Endodermal cell (in vitro differentiated cells): ENCODE data around the gene UNC13A. TPM values are rescaled to one million over a fixed set of nuclear protein-coding genes. Genes with fewer than 3 reads are reported as not detected.

Source experiments
- DNase-seq: peaks from one replicate; pipeline ENCODE4 v3.0.0-alpha.2; 2017
- H3K27ac ChIP-seq: 2 replicates; pipeline ENCODE4 v1.5.1; 2013; ENCODE audit warnings: mild to moderate bottlenecking, low read depth, low read length, moderate library complexity
- H3K27me3 ChIP-seq: 2 replicates; pipeline ENCODE4 v1.6.1; 2013; ENCODE audit warnings: mild to moderate bottlenecking, low read length, moderate library complexity; ENCODE audit not compliant: insufficient read depth, control insufficient read depth, poor library complexity, severe bottlenecking
- H3K36me3 ChIP-seq: 2 replicates; pipeline ENCODE4 v1.7.0; 2013; ENCODE audit warnings: mild to moderate bottlenecking, low read length, moderate library complexity; ENCODE audit not compliant: control insufficient read depth, insufficient read depth
- H3K4me1 ChIP-seq: one replicate; pipeline ENCODE4 v1.7.0; 2013; ENCODE audit warnings: low read length; ENCODE audit not compliant: control insufficient read depth, insufficient read depth
- H3K4me3 ChIP-seq: 2 replicates; pipeline ENCODE4 v1.5.1; 2013; ENCODE audit warnings: mild to moderate bottlenecking, low read length, moderate library complexity
- H3K9ac ChIP-seq: 2 replicates; pipeline ENCODE4 v1.6.1; 2013; ENCODE audit warnings: mild to moderate bottlenecking, low read length, moderate library complexity; ENCODE audit not compliant: poor library complexity, severe bottlenecking; ENCODE audit errors: extremely low read depth
- H3K9me3 ChIP-seq: 2 replicates; pipeline ENCODE4 v1.6.1; 2013; ENCODE audit warnings: mild to moderate bottlenecking, low read length, moderate library complexity; ENCODE audit not compliant: control insufficient read depth
- H3K27ac Mint-ChIP-seq: 2 replicates; pipeline ENCODE4 v1.8.0; 2020; ENCODE audit warnings: mixed read lengths
- H3K27me3 Mint-ChIP-seq: 2 replicates; pipeline ENCODE4 v1.8.0; 2021; ENCODE audit warnings: mild to moderate bottlenecking, mixed read lengths; ENCODE audit not compliant: insufficient read depth
- H3K36me3 Mint-ChIP-seq: 2 replicates; pipeline ENCODE4 v1.8.0; 2020; ENCODE audit warnings: low read depth, mixed read lengths
- H3K4me1 Mint-ChIP-seq: 2 replicates; pipeline ENCODE4 v1.8.0; 2020; ENCODE audit warnings: mixed read lengths
- H3K4me3 Mint-ChIP-seq: 2 replicates; pipeline ENCODE4 v1.8.0; 2020; ENCODE audit warnings: mild to moderate bottlenecking, moderate library complexity, mixed read lengths
- H3K9me3 Mint-ChIP-seq: 2 replicates; pipeline ENCODE4 v1.8.0; 2020; ENCODE audit warnings: mild to moderate bottlenecking, mixed read lengths
- WGBS, 2 experiments: methylation state at CpG; one replicate each; pipeline versions ENCODE4 v1.1.5 to v1.1.7; 2013; ENCODE audit warnings: missing lambda C conversion rate in 2 of 2, mixed read lengths in 1 of 2; ENCODE audit not compliant: insufficient coverage in 1 of 2, insufficient read length in 1 of 2; 5-methylcytosine and 5-hydroxymethylcytosine counted together
- total RNA-seq, 2 donors: library from RNA; stranded (reverse); fragmentation: NEBNext Ultra II Directional in 1 of 2; extraction: Animal tissue kit (Norgen Biotek cat#: 25700) in 1 of 2; gene quantifications; 2 replicates in 1 of 2; 3 replicates in 1 of 2; pipeline ENCODE4 v1.2.1, GENCODE V29; 2021
- TF ChIP-seq, protein P1 (sequence below): fragments of 200-600 bp; sonication (generic); conservative IDR thresholded peaks from 2 replicates; pipeline ENCODE4 v1.5.0; 2021; ENCODE audit warnings: antibody characterized with exemption, mild to moderate bottlenecking

The UNC13A gene
- total RNA-seq, 2 donors from 2014 or later, result 5.6 to 10.7 TPM

DNA sequence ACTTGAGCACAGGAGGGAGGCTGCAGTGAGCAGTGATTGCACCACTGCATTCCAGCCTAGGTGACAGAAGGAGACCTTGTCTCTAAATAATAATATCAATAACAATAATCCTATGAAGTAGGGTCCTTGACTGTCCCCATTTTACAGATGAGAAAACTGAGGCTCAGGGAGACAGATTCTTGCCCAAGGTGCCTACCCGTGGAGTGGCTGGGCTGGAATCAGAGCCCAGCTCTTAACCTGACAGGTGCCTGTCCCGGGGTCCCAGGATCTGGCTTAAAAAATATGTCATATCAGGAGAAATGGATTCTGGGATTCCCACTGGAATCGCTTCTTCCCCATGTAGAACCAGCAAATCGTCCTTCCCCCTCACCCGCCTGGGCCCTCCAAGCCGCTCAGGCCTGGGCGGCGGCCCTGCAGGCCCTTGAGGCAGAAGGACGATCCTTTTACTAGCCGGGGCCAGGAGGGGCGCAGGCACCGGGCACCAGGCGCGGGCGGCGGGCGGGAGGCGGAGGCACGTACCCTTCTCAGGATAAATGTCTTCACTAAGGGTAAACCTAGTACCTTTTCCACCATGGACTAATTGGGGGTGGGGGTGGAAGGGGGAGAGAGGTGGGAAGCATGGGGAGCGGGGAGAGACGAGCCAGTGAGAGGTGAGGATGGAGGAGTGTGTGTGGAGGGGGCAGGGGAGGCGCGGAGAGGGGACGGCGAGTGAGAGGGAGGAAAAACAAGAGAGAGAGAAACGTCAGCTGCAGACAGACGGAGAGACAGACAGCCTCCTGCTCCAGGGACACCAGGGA, 72.1 kb downstream of the UNC13A start:
- H3K27me3 ChIP-seq, result no peaks in the 10 kb centered on the region
- H3K27ac Mint-ChIP-seq, result peak overlapping the region; percentile 88
- no peaks in the 10 kb centered on the region for H3K9me3 Mint-ChIP-seq
- 66 to 84% methylated on average over 7 to 27 of the region's 27 CpGs for WGBS, 2 experiments
- H3K36me3 ChIP-seq, result no peaks in the 10 kb centered on the region
- peak overlapping the region; percentile 40 for H3K4me3 ChIP-seq
- H3K4me3 Mint-ChIP-seq, result peak overlapping the region; percentile 65
- no peaks in the 10 kb centered on the region for H3K4me1 ChIP-seq
- H3K27me3 Mint-ChIP-seq, result no peaks in the 10 kb centered on the region
- no peaks in the 10 kb centered on the region for H3K4me1 Mint-ChIP-seq
- peaks cover 5% of the 10 kb centered on the region for H3K36me3 Mint-ChIP-seq
- no peak overlapping the region for H3K9ac ChIP-seq
- TF ChIP-seq, protein P1, sequence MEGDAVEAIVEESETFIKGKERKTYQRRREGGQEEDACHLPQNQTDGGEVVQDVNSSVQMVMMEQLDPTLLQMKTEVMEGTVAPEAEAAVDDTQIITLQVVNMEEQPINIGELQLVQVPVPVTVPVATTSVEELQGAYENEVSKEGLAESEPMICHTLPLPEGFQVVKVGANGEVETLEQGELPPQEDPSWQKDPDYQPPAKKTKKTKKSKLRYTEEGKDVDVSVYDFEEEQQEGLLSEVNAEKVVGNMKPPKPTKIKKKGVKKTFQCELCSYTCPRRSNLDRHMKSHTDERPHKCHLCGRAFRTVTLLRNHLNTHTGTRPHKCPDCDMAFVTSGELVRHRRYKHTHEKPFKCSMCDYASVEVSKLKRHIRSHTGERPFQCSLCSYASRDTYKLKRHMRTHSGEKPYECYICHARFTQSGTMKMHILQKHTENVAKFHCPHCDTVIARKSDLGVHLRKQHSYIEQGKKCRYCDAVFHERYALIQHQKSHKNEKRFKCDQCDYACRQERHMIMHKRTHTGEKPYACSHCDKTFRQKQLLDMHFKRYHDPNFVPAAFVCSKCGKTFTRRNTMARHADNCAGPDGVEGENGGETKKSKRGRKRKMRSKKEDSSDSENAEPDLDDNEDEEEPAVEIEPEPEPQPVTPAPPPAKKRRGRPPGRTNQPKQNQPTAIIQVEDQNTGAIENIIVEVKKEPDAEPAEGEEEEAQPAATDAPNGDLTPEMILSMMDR, result peak; percentile 37
- peak; percentile 67 for DNase-seq
- H3K9me3 ChIP-seq, result no peaks in the 10 kb centered on the region
- no peak overlapping the region for H3K27ac ChIP-seq

- no peak overlapping the region for H3K27ac Mint-ChIP-seq
- no peak overlapping the region for H3K4me3 ChIP-seq
- no peaks in the 10 kb centered on the region for H3K9me3 Mint-ChIP-seq
- H3K4me3 Mint-ChIP-seq, result no peak overlapping the region
- no peaks in the 10 kb centered on the region for H3K36me3 ChIP-seq
- 92 to 100% methylated on average over 2 to 10 of the region's 12 CpGs for WGBS, 2 experiments
- H3K9me3 ChIP-seq, result no peaks in the 10 kb centered on the region
- H3K9ac ChIP-seq, result no peak overlapping the region
- TF ChIP-seq, protein P1, result no peak
- peaks cover 4% of the 10 kb centered on the region for H3K36me3 Mint-ChIP-seq
- no peaks in the 10 kb centered on the region for H3K4me1 Mint-ChIP-seq
- H3K4me1 ChIP-seq, result no peaks in the 10 kb centered on the region
- H3K27me3 Mint-ChIP-seq, result no peaks in the 10 kb centered on the region
- DNase-seq, result no peak
- no peak overlapping the region for H3K27ac ChIP-seq
- H3K27me3 ChIP-seq, result no peaks in the 10 kb centered on the region
Measured at GRCh38 chr19:17614476-17614875, 73.7 kb downstream of the UNC13A start.

GRCh38 chr19:17611462-17612244, 76.5 kb downstream of the UNC13A start:
- Mint-ChIP-seq H3K4me1 (peaks cover 2% of the 10 kb centered on the region), H3K36me3 (peaks cover 7% of the 10 kb centered on the region), H3K27ac (no peak overlapping the region), H3K9me3 (no peaks in the 10 kb centered on the region), H3K4me3 (no peak overlapping the region), H3K27me3 (no peaks in the 10 kb centered on the region)
- Histone ChIP-seq H3K9ac (no peak overlapping the region), H3K27me3 (no peaks in the 10 kb centered on the region), H3K4me3 (no peak overlapping the region), H3K9me3 (no peaks in the 10 kb centered on the region), H3K36me3 (no peaks in the 10 kb centered on the region), H3K27ac (no peak overlapping the region), H3K4me1 (no peaks in the 10 kb centered on the region)
- TF ChIP-seq, protein P1, result no peak
- 88 to 100% methylated on average over 1 to 7 of the region's 7 CpGs for WGBS, 2 experiments
- no peak for DNase-seq
